Activated naive CD8-positive, alpha-beta T cell treated with anti-CD3 and anti-CD28 coated beads, Interleukin-2, amount 10 ng/mL, durations not matched to agents 7 days and 5 days (primary cell): ENCODE data around the gene PARP11. TPM values are rescaled to one million over a fixed set of nuclear protein-coding genes. Genes with fewer than 3 reads are reported as not detected.

Experiments
- ATAC-seq: fragments of 150-1000 bp; cut with Tn5 transposase; one replicate; pipeline ENCODE4 v1.10.0; 2021; ENCODE audit warnings: low read depth, moderate library complexity
- POLR2A ChIA-PET: fragments of 350-600 bp; sonication (Branson Sonifier 250); formaldehyde crosslinking; loops from one replicate; lab custom pipeline; 2021; ENCODE audit warnings: antibody characterized with exemption; lab: Charles Lee
- DNase-seq: peaks from one replicate; pipeline ENCODE4 v3.0.0; 2021
- H3K27ac Mint-ChIP-seq: one replicate; pipeline ENCODE4 v1.8.0; 2022; ENCODE audit warnings: mild to moderate bottlenecking, mixed read lengths
- H3K27me3 Mint-ChIP-seq: one replicate; pipeline ENCODE4 v1.8.0; 2022; ENCODE audit warnings: mild to moderate bottlenecking, moderate library complexity, mixed read lengths
- H3K36me3 Mint-ChIP-seq: one replicate; pipeline ENCODE4 v1.8.0; 2021; ENCODE audit warnings: mild to moderate bottlenecking, mixed read lengths
- H3K4me1 Mint-ChIP-seq: one replicate; pipeline ENCODE4 v1.8.0; 2021; ENCODE audit warnings: mixed read lengths
- H3K4me3 Mint-ChIP-seq: one replicate; pipeline ENCODE4 v1.8.0; 2022; ENCODE audit warnings: mild to moderate bottlenecking, moderate library complexity, mixed read lengths
- H3K9me3 Mint-ChIP-seq: one replicate; pipeline ENCODE4 v1.8.0; 2021; ENCODE audit warnings: mixed read lengths
- total RNA-seq, 2 experiments: library from RNA; stranded (reverse); gene quantifications; one replicate each; pipeline ENCODE4 v1.2.3, GENCODE V29; 2021

The PARP11 gene
- total RNA-seq, result 10 to 100 TPM; 40.2 to 40.7 TPM

- Mint-ChIP-seq H3K4me1 (peaks cover 37% of the 10 kb centered on the region), H3K27ac (peak within 1 kb of the TSS; percentile 97)
- POLR2A ChIA-PET, result interaction anchor here (0.7 to 1.6 kb wide), 10 partner anchors 10 to 403 kb away, joined by 3 to 10 read pairs (median 4); partner anchors contain the start of gene CCND2
These were observed at the start of gene PARP11 for GRCh38 chr12:3872800-3873636. TSS of gene PARP11 (minus strand) at chr12:3873399. CDS start at chr12:3873229, 170 bp downstream.

GRCh38 chr12:3922033-3922432 lies 48.8 kb upstream of the PARP11 start:
- Mint-ChIP-seq H3K27me3 (peaks cover 2% of the 10 kb centered on the region), H3K4me1 (peaks cover 12% of the 10 kb centered on the region), H3K4me3 (no peak overlapping the region), H3K36me3 (no peaks in the 10 kb centered on the region), H3K27ac (no peak overlapping the region), H3K9me3 (no peaks in the 10 kb centered on the region)
- POLR2A ChIA-PET, result no interaction called here
- DNase-seq (no peak), ATAC-seq (no peak)

More at GRCh38 chr12:3872800-3873636, at the start of gene PARP11:
- ATAC-seq (peak; percentile 90), DNase-seq (peak; percentile 98)
- Mint-ChIP-seq H3K4me3 (peak within 1 kb of the TSS; percentile 98), H3K9me3 (peaks cover 4% of the 10 kb centered on the region), H3K36me3 (peaks cover 19% of the 10 kb centered on the region), H3K27me3 (no peaks in the 10 kb centered on the region)

- Mint-ChIP-seq H3K4me1 (peaks cover 12% of the 10 kb centered on the region), H3K27ac (no peak overlapping the region), H3K36me3 (no peaks in the 10 kb centered on the region), H3K9me3 (no peaks in the 10 kb centered on the region), H3K27me3 (peaks cover 2% of the 10 kb centered on the region), H3K4me3 (no peak overlapping the region)
- no peak for DNase-seq
- POLR2A ChIA-PET, result no interaction called here
- ATAC-seq, result no peak
These were observed 48.3 kb upstream of the PARP11 start for GRCh38 chr12:3921526-3921925.

GRCh38 chr12:3921151-3921471 lies 47.9 kb upstream of the PARP11 start:
- DNase-seq (no peak), ATAC-seq (no peak)
- Mint-ChIP-seq H3K4me3 (no peak overlapping the region), H3K4me1 (peaks cover 12% of the 10 kb centered on the region), H3K36me3 (no peaks in the 10 kb centered on the region), H3K27ac (no peak overlapping the region), H3K27me3 (peaks cover 2% of the 10 kb centered on the region), H3K9me3 (no peaks in the 10 kb centered on the region)
- POLR2A ChIA-PET, result no interaction called here

- ATAC-seq, result no peak
- Mint-ChIP-seq H3K9me3 (no peaks in the 10 kb centered on the region), H3K27me3 (peaks cover 2% of the 10 kb centered on the region), H3K27ac (no peak overlapping the region), H3K4me1 (peaks cover 12% of the 10 kb centered on the region), H3K4me3 (no peak overlapping the region), H3K36me3 (no peaks in the 10 kb centered on the region)
- no peak for DNase-seq
- POLR2A ChIA-PET, result no interaction called here
These were observed 47.4 kb upstream of the PARP11 start for GRCh38 chr12:3920351-3921150.

- no peak overlapping the region for H3K4me3 Mint-ChIP-seq
- H3K4me1 Mint-ChIP-seq, result peaks cover 2% of the 10 kb centered on the region
- POLR2A ChIA-PET, result no interaction called here
- no peak for DNase-seq
- peaks cover 28% of the 10 kb centered on the region for H3K36me3 Mint-ChIP-seq
- H3K27ac Mint-ChIP-seq, result no peak overlapping the region
- H3K27me3 Mint-ChIP-seq, result no peaks in the 10 kb centered on the region
- peaks cover 9% of the 10 kb centered on the region for H3K9me3 Mint-ChIP-seq
- ATAC-seq, result no peak
These were observed 40.1 kb upstream of the PARP11 start for GRCh38 chr12:3913278-3913677.

GRCh38 chr12:3912863-3913262 lies 39.7 kb upstream of the PARP11 start:
- H3K27ac Mint-ChIP-seq, result no peak overlapping the region
- POLR2A ChIA-PET, result no interaction called here
- H3K4me3 Mint-ChIP-seq, result no peak overlapping the region
- peaks cover 9% of the 10 kb centered on the region for H3K9me3 Mint-ChIP-seq
- H3K4me1 Mint-ChIP-seq, result peaks cover 6% of the 10 kb centered on the region
- peaks cover 28% of the 10 kb centered on the region for H3K36me3 Mint-ChIP-seq
- no peaks in the 10 kb centered on the region for H3K27me3 Mint-ChIP-seq
- DNase-seq, result no peak
- ATAC-seq, result no peak

GRCh38 chr12:3911409-3911808 lies 38.2 kb upstream of the PARP11 start:
- DNase-seq, result no peak
- Mint-ChIP-seq H3K27ac (no peak overlapping the region), H3K9me3 (peaks cover 9% of the 10 kb centered on the region), H3K4me3 (no peak overlapping the region), H3K27me3 (no peaks in the 10 kb centered on the region), H3K36me3 (peaks cover 28% of the 10 kb centered on the region), H3K4me1 (peaks cover 14% of the 10 kb centered on the region)
- no peak for ATAC-seq
- POLR2A ChIA-PET, result no interaction called here

GRCh38 chr12:3905664-3906063 lies 32.5 kb upstream of the PARP11 start:
- ATAC-seq (peak; percentile 21), DNase-seq (no peak)
- POLR2A ChIA-PET, result interaction anchor here (1.1 to 1.9 kb wide), 2 partner anchors 9 to 12 kb away, joined by 3 to 7 read pairs; no protein-coding TSS in a partner anchor
- Mint-ChIP-seq H3K4me1 (peaks cover 23% of the 10 kb centered on the region), H3K9me3 (peaks cover 2% of the 10 kb centered on the region), H3K36me3 (peaks cover 13% of the 10 kb centered on the region), H3K27me3 (no peaks in the 10 kb centered on the region), H3K27ac (peak overlapping the region; percentile 86), H3K4me3 (peak overlapping the region; percentile 90)

- POLR2A ChIA-PET, result interaction anchor here (0.5 to 1.9 kb wide), 2 partner anchors 8 to 192 kb away, joined by 3 to 7 read pairs; no protein-coding TSS in a partner anchor
- ATAC-seq, result peak; percentile 65
- H3K36me3 Mint-ChIP-seq, result peaks cover 9% of the 10 kb centered on the region
- H3K9me3 Mint-ChIP-seq, result peaks cover 2% of the 10 kb centered on the region
- H3K4me1 Mint-ChIP-seq, result peaks cover 27% of the 10 kb centered on the region
- DNase-seq, result no peak
- peak overlapping the region; percentile 86 for H3K27ac Mint-ChIP-seq
- no peaks in the 10 kb centered on the region for H3K27me3 Mint-ChIP-seq
- peak overlapping the region; percentile 90 for H3K4me3 Mint-ChIP-seq
These were observed 31.8 kb upstream of the PARP11 start for GRCh38 chr12:3904999-3905398.

- Mint-ChIP-seq H3K4me1 (peaks cover 33% of the 10 kb centered on the region), H3K9me3 (no peaks in the 10 kb centered on the region), H3K36me3 (no peaks in the 10 kb centered on the region), H3K27me3 (no peaks in the 10 kb centered on the region), H3K4me3 (no peak overlapping the region), H3K27ac (no peak overlapping the region)
- POLR2A ChIA-PET, result interaction anchor here (0.6 kb wide), 1 partner anchor 86 kb away, joined by 3 read pairs; no protein-coding TSS in a partner anchor
- ATAC-seq (no peak), DNase-seq (no peak)
These were observed 29.7 kb upstream of the PARP11 start for GRCh38 chr12:3902921-3903320.

GRCh38 chr12:3901116-3901515 lies 27.9 kb upstream of the PARP11 start:
- Mint-ChIP-seq H3K27ac (no peak overlapping the region), H3K4me3 (no peak overlapping the region), H3K27me3 (no peaks in the 10 kb centered on the region), H3K36me3 (no peaks in the 10 kb centered on the region), H3K9me3 (no peaks in the 10 kb centered on the region), H3K4me1 (peaks cover 41% of the 10 kb centered on the region)
- no peak for DNase-seq
- no peak for ATAC-seq
- POLR2A ChIA-PET, result no interaction called here

- DNase-seq (no peak), ATAC-seq (no peak)
- Mint-ChIP-seq H3K27me3 (no peaks in the 10 kb centered on the region), H3K4me1 (peaks cover 31% of the 10 kb centered on the region), H3K27ac (peak overlapping the region; percentile 69), H3K36me3 (no peaks in the 10 kb centered on the region), H3K4me3 (no peak overlapping the region), H3K9me3 (no peaks in the 10 kb centered on the region)
- POLR2A ChIA-PET, result no interaction called here
These were observed 25.6 kb upstream of the PARP11 start for GRCh38 chr12:3898756-3899155.
